Nucleus accumbens (tissue), 56 donors: Measurements from ENCODE around the gene PRTG.
"Not testable (repeated sequence)": the region's sequence is repeated elsewhere in the genome, so short reads cannot be mapped to it uniquely, and the experiment has no call there.

Source experiments
- DNase-seq, 56 donors: peaks; one replicate each; lab custom pipeline; 2025; lab: John Stamatoyannopoulos, UW

The PRTG gene

GRCh38 chr15:55750706-55751105, 7.8 kb upstream of the PRTG start:
- no peak for DNase-seq

- DNase-seq, result no peak
These were observed 1.0 kb upstream of the PRTG start for GRCh38 chr15:55743729-55744655.

- DNase-seq, result peak in 34 of 56 donors; percentile 3 to 65 (median 26)
These were observed 440 bp downstream of the PRTG start for GRCh38 chr15:55742498-55742926.

GRCh38 chr15:55741833-55742497, 987 bp downstream of the PRTG start:
- DNase-seq, result peak in 14 of 56 donors; percentile 1 to 31 (median 11)

- peak in 1 of 56 donors; percentile 0 for DNase-seq
These were observed 1.7 kb downstream of the PRTG start for GRCh38 chr15:55740981-55741832.

GRCh38 chr15:55740359-55740878, 2.5 kb downstream of the PRTG start:
- DNase-seq, result no peak

GRCh38 chr15:55739641-55740040, 3.3 kb downstream of the PRTG start:
- DNase-seq, result no peak

- no peak for DNase-seq
These were observed 4.2 kb downstream of the PRTG start for GRCh38 chr15:55738715-55739114.

- DNase-seq, result no peak
These were observed 5.6 kb downstream of the PRTG start for GRCh38 chr15:55737373-55737772.

GRCh38 chr15:55736756-55737155, 6.2 kb downstream of the PRTG start:
- DNase-seq, result no peak

GRCh38 chr15:55734641-55735040, 8.3 kb downstream of the PRTG start:
- DNase-seq, result no peak

- DNase-seq, result not testable (repeated sequence)
These were observed 9.5 kb downstream of the PRTG start for GRCh38 chr15:55733461-55733860.

- no peak for DNase-seq
These were observed 21.3 kb downstream of the PRTG start for GRCh38 chr15:55721554-55722185.

GRCh38 chr15:55715355-55716076, 27.4 kb downstream of the PRTG start:
- DNase-seq, result no peak

GRCh38 chr15:55714064-55714463, 28.9 kb downstream of the PRTG start:
- DNase-seq, result no peak

GRCh38 chr15:55712363-55712762, 30.6 kb downstream of the PRTG start:
- DNase-seq, result no peak

- DNase-seq, result no peak
These were observed 32.7 kb downstream of the PRTG start for GRCh38 chr15:55710286-55710685.

- no peak for DNase-seq
These were observed 33.5 kb downstream of the PRTG start for GRCh38 chr15:55709458-55709857.

GRCh38 chr15:55708720-55709119, 34.2 kb downstream of the PRTG start:
- DNase-seq, result no peak
